Peyer's patch (tissue), 4 donors: ENCODE data around the gene CASP6. TPM values are rescaled to one million over a fixed set of nuclear protein-coding genes. Genes with fewer than 3 reads are reported as not detected.

ENCODE experiments used
- DNase-seq, 3 donors: peaks; one replicate each; pipeline ENCODE4 v3.0.0-alpha.2; 2017 to 2019
- H3K27ac ChIP-seq, 4 donors: fragments of 200-600 bp; sonication (generic); one replicate each; pipeline ENCODE4 v1.5.1; 2016 to 2019
- H3K27me3 ChIP-seq, 2 donors: fragments of 200-600 bp; sonication (generic); one replicate each; pipeline ENCODE4 v1.5.1; 2019
- H3K36me3 ChIP-seq, 3 donors: fragments of 200-600 bp; sonication (generic); one replicate each; pipeline ENCODE4 v1.5.1; 2016 to 2019
- H3K4me1 ChIP-seq, 4 donors: fragments of 200-600 bp; sonication (generic); one replicate each; pipeline ENCODE4 v1.5.1; 2016 to 2019
- H3K4me3 ChIP-seq, 4 donors: fragments of 200-600 bp; sonication (generic); 1 replicate in 3 of 4; 2 replicates in 1 of 4; pipeline ENCODE4 v1.5.1; 2016 to 2019; ENCODE audit warnings: mild to moderate bottlenecking in 1 of 4
- H3K9me3 ChIP-seq, 4 donors: fragments of 200-600 bp; sonication (generic); one replicate each; pipeline ENCODE4 v1.5.1; 2016 to 2019; ENCODE audit warnings: mild to moderate bottlenecking in 1 of 4
- CTCF ChIP-seq, 6 experiments: fragments of 450-650 bp in 4 of 6; fragments of 200-600 bp in 2 of 6; sonication (generic) in 1 of 6; IDR thresholded peaks; one replicate each; pipeline ENCODE4 v1.5.1; 2017 to 2019; ENCODE audit warnings: antibody characterized with exemption in 6 of 6, mild to moderate bottlenecking in 3 of 6, moderate library complexity in 1 of 6
- POLR2A ChIP-seq, 2 donors: fragments of 450-650 bp; IDR thresholded peaks; one replicate each; pipeline ENCODE4 v1.5.1; 2017; ENCODE audit warnings: antibody characterized with exemption in 2 of 2, mild to moderate bottlenecking in 2 of 2, moderate library complexity in 2 of 2
- total RNA-seq, 4 donors: library from RNA; depleted of rRNA; stranded (reverse); fragments of >200 nt; gene quantifications; one replicate each; pipeline ENCODE4 v1.1.0, GENCODE V29; 2016

The CASP6 gene
- total RNA-seq, 4 donors from 2014 or later = 43.7 to 132 (median 69.3) TPM

DNA sequence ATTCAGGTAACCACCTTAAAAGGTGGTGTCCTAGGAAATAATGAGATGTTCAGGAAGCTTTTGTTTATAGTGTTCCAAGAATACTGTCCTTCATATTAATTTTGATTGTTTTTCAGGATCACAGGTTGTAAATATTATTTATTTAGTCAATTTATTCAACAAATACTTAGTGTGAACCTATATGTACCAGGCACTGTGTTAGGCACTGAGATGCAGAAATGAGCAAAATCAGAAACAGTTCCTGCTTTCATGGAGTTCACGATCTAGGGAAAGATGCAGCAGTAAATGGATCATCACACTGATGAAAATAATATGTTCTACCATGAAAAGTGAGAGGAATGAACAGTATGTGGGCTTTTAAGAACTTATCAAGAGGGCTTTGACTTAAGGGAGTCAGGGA lies 44.9 kb upstream of the CASP6 start:
- no peaks in the 10 kb centered on the region for H3K27me3 ChIP-seq
- H3K27ac ChIP-seq = no peak overlapping the region
- H3K36me3 ChIP-seq = no peaks in the 10 kb centered on the region
- TF ChIP-seq POLR2A (IDR thresholded peaks at IDR 0.05) (no peak), CTCF (IDR thresholded peaks at IDR 0.05) (no peak)
- H3K9me3 ChIP-seq = no peaks in the 10 kb centered on the region
- no peak for DNase-seq
- no peaks in the 10 kb centered on the region for H3K4me1 ChIP-seq
- H3K4me3 ChIP-seq = no peak overlapping the region

GRCh38 chr4:109746728-109747127 lies 43.5 kb upstream of the CASP6 start:
- Histone ChIP-seq H3K27ac (no peak overlapping the region), H3K9me3 (no peaks in the 10 kb centered on the region), H3K4me3 (no peak overlapping the region), H3K36me3 (no peaks in the 10 kb centered on the region), H3K27me3 (no peaks in the 10 kb centered on the region), H3K4me1 (no peaks in the 10 kb centered on the region)
- TF ChIP-seq POLR2A (IDR thresholded peaks at IDR 0.05) = no peak
- DNase-seq = no peak

- no peak overlapping the region for H3K27ac ChIP-seq
- H3K9me3 ChIP-seq = no peaks in the 10 kb centered on the region
- no peak overlapping the region for H3K4me3 ChIP-seq
- H3K36me3 ChIP-seq = no peaks in the 10 kb centered on the region
- no peak for TF ChIP-seq POLR2A (IDR thresholded peaks at IDR 0.05)
- no peak for TF ChIP-seq CTCF (IDR thresholded peaks at IDR 0.05)
- no peaks in the 10 kb centered on the region for H3K4me1 ChIP-seq
- DNase-seq = no peak
- no peaks in the 10 kb centered on the region for H3K27me3 ChIP-seq
Measured at GRCh38 chr4:109745830-109746229, 42.6 kb upstream of the CASP6 start.

DNA sequence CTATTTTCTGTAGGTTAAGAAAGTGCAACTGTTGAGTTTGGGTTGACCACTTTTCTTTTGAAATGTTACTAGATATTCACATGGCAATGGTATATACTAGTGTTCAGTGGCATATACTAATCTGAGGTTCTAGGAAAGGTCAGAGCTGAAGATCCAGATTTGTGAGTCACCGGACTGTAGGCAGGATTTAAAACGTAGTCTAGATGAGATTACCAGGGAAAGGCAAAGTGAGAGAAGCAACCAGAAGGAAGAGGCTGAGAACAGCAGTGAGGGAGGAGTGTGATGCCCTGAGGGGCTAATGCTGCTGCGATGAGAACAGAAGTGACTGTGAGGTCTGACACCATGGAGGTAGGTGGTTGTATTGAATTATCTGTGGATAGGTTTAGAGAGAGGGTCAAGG lies 36.3 kb upstream of the CASP6 start:
- Histone ChIP-seq H3K27ac (no peak overlapping the region), H3K9me3 (no peaks in the 10 kb centered on the region), H3K36me3 (no peaks in the 10 kb centered on the region), H3K4me1 (no peaks in the 10 kb centered on the region), H3K27me3 (no peaks in the 10 kb centered on the region), H3K4me3 (no peak overlapping the region)
- no peak for DNase-seq
- TF ChIP-seq CTCF (IDR thresholded peaks at IDR 0.05) (no peak), POLR2A (IDR thresholded peaks at IDR 0.05) (no peak)

- TF ChIP-seq POLR2A (IDR thresholded peaks at IDR 0.05) = no peak
- no peak for TF ChIP-seq CTCF (IDR thresholded peaks at IDR 0.05)
- Histone ChIP-seq H3K9me3 (no peaks in the 10 kb centered on the region), H3K4me3 (no peak overlapping the region), H3K4me1 (no peaks in the 10 kb centered on the region), H3K36me3 (no peaks in the 10 kb centered on the region), H3K27ac (no peak overlapping the region), H3K27me3 (no peaks in the 10 kb centered on the region)
- no peak for DNase-seq
Measured at GRCh38 chr4:109738104-109738872, 35.0 kb upstream of the CASP6 start.

- Histone ChIP-seq H3K9me3 (no peaks in the 10 kb centered on the region), H3K27ac (peak overlapping the region in 3 of 4 donors; percentile 39 to 70 (median 64)), H3K4me3 (no peak overlapping the region), H3K4me1 (no peaks in the 10 kb centered on the region), H3K27me3 (no peaks in the 10 kb centered on the region), H3K36me3 (no peaks in the 10 kb centered on the region)
- DNase-seq = peak in 1 of 3 donors; percentile 56
- TF ChIP-seq CTCF (IDR thresholded peaks at IDR 0.05) = no peak
- TF ChIP-seq POLR2A (IDR thresholded peaks at IDR 0.05) = no peak
Measured at GRCh38 chr4:109735566-109736365, 32.5 kb upstream of the CASP6 start.
